ENCODE measurements around the gene LRRC1. TPM values are rescaled to one million over a fixed set of nuclear protein-coding genes. Genes with fewer than 3 reads are reported as not detected.

Gene LRRC1
- total and polyA plus RNA-seq, 2 donors (not counting 1 experiment from before 2014, with no cell fraction given): 3.4 to 8.9 TPM

DNA sequence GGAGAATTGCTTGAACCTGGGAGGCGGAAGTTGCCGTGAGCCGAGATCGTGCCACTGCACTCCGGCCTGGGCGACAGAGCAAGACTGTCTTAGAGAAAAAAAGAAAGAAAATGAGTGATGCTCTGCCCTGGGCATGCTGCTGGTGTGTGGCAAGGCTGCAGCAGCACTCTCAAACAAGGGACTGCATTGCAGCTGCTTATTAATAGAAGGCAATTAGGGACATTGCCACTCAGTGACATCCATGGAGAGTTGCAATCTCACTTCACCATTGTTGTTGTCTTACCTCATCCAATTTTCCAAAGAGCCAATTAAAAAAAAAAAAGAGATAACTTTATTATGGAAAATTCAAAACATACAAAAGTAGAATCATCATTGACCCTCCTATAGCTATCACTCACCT, 131.1 kb downstream of the LRRC1 start:
- CTCF ChIA-PET: no interaction called here
- H4K20me1 ChIP-seq (ENCODE audit: control insufficient read depth, insufficient read depth, low read length, poor library complexity, severe bottlenecking): no peaks in the 10 kb centered on the region

DNA sequence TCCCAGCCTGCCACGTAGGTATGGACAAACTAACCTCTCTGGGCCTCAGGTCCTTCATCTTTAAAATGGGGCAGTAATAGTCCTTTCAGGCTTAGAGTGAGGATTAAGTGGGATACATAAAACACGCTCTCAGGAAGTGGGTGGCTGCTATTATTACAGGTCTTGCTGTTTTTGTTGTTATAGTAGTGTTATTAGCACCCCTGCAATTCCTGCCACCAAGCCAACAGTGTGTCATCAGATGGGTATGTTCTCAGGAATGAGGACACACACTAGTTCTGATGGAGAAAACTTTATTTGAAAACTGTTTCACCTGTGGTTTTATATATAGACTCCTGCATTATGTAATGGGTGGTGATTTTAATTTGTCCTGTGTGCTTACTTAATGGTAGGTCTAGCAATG, 131.7 kb downstream of the LRRC1 start:
- no peak overlapping the region for H2AFZ ChIP-seq (ENCODE audit: insufficient read depth, low read depth, low read length, poor library complexity, severe bottlenecking)
- H3K79me2 ChIP-seq (ENCODE audit: control insufficient read depth, insufficient read depth, low read length): no peaks in the 10 kb centered on the region
- TF ChIP-seq, protein P1, sequence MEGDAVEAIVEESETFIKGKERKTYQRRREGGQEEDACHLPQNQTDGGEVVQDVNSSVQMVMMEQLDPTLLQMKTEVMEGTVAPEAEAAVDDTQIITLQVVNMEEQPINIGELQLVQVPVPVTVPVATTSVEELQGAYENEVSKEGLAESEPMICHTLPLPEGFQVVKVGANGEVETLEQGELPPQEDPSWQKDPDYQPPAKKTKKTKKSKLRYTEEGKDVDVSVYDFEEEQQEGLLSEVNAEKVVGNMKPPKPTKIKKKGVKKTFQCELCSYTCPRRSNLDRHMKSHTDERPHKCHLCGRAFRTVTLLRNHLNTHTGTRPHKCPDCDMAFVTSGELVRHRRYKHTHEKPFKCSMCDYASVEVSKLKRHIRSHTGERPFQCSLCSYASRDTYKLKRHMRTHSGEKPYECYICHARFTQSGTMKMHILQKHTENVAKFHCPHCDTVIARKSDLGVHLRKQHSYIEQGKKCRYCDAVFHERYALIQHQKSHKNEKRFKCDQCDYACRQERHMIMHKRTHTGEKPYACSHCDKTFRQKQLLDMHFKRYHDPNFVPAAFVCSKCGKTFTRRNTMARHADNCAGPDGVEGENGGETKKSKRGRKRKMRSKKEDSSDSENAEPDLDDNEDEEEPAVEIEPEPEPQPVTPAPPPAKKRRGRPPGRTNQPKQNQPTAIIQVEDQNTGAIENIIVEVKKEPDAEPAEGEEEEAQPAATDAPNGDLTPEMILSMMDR (IDR thresholded peaks at IDR 0.05): no peak
- TF ChIP-seq EZH2 (IDR thresholded peaks at IDR 0.05; ENCODE audit: borderline replicate concordance, insufficient read depth, low read depth, low read length, poor library complexity, severe bottlenecking): no peak
- intact Hi-C loops (cut with micrococcal nuclease): no loop called here
- POLR2A ChIA-PET: no interaction called here
- Mint-ChIP-seq H3K27me3 (no peaks in the 10 kb centered on the region), H3K4me1 (no peaks in the 10 kb centered on the region), H3K9me3 (ENCODE audit: insufficient read depth) (no peaks in the 10 kb centered on the region), H3K27ac (no peak overlapping the region), H3K4me3 (no peak overlapping the region)
- no CpG with 5 or more reads among the region's 2 CpGs for WGBS (ENCODE audit: insufficient coverage)
- no peak overlapping the region for H3K27ac ChIP-seq (ENCODE audit: low read length in 2 of 2)
- DNase-seq (no peak), ATAC-seq (ENCODE audit: low read depth) (no peak)
- CTCF ChIA-PET: no interaction called here
- H3K36me3 ChIP-seq (replicated peaks in 1 of 2; ENCODE audit: control extremely low read depth in 1 of 2, control insufficient read depth in 1 of 2, extremely low read depth in 1 of 2, insufficient read depth in 2 of 2, low read length in 1 of 2): peaks cover 0 to 2% of the 10 kb centered on the region in 2 experiments
- H3K9ac ChIP-seq (ENCODE audit: low read length): no peak overlapping the region
- H3K4me1 ChIP-seq (ENCODE audit: control insufficient read depth in 2 of 2, insufficient read depth in 2 of 2, low read length in 2 of 2): no peaks in the 10 kb centered on the region
- no peak overlapping the region for H3K4me2 ChIP-seq (replicated peaks; ENCODE audit: low read depth, low read length, poor library complexity, severe bottlenecking)
- H4K20me1 ChIP-seq (ENCODE audit: control insufficient read depth, insufficient read depth, low read length, poor library complexity, severe bottlenecking): no peaks in the 10 kb centered on the region
- H3K4me3 ChIP-seq (ENCODE audit: control extremely low read depth in 1 of 5, extremely low read depth in 1 of 5, insufficient read depth in 1 of 5, low read depth in 2 of 5, low read length in 4 of 5): no peak overlapping the region
- H3K27me3 ChIP-seq (replicated peaks in 1 of 4; ENCODE audit: control extremely low read depth in 1 of 4, control insufficient read depth in 3 of 4, insufficient read depth in 4 of 4, low read length in 3 of 4): no peaks in the 10 kb centered on the region
- H3K9me3 ChIP-seq (ENCODE audit: control extremely low read depth in 1 of 3, control insufficient read depth in 2 of 3, insufficient read depth in 1 of 3, low read length in 2 of 3): no peaks in the 10 kb centered on the region

More for the DNA sequence above, 131.1 kb downstream of the LRRC1 start:
- no peaks in the 10 kb centered on the region for H3K4me1 Mint-ChIP-seq
- WGBS (ENCODE audit: insufficient coverage): 93% methylated on average over 6 of the region's 6 CpGs
- no peaks in the 10 kb centered on the region for H3K27me3 Mint-ChIP-seq
- intact Hi-C loops (cut with micrococcal nuclease): no loop called here
- POLR2A ChIA-PET: no interaction called here
- no peak overlapping the region for H3K27ac Mint-ChIP-seq
- no peak overlapping the region for H3K4me2 ChIP-seq (replicated peaks; ENCODE audit: low read depth, low read length, poor library complexity, severe bottlenecking)
- no peaks in the 10 kb centered on the region for H3K9me3 ChIP-seq (ENCODE audit: control extremely low read depth in 1 of 3, control insufficient read depth in 2 of 3, insufficient read depth in 1 of 3, low read length in 2 of 3)
- H3K27me3 ChIP-seq (replicated peaks in 1 of 4; ENCODE audit: control extremely low read depth in 1 of 4, control insufficient read depth in 3 of 4, insufficient read depth in 4 of 4, low read length in 3 of 4): no peaks in the 10 kb centered on the region
- no peaks in the 10 kb centered on the region for H3K79me2 ChIP-seq (ENCODE audit: control insufficient read depth, insufficient read depth, low read length)
- no peaks in the 10 kb centered on the region for H3K4me1 ChIP-seq (ENCODE audit: control insufficient read depth in 2 of 2, insufficient read depth in 2 of 2, low read length in 2 of 2)
- H2AFZ ChIP-seq (ENCODE audit: insufficient read depth, low read depth, low read length, poor library complexity, severe bottlenecking): no peak overlapping the region
- no peak overlapping the region for H3K4me3 ChIP-seq (ENCODE audit: control extremely low read depth in 1 of 5, extremely low read depth in 1 of 5, insufficient read depth in 1 of 5, low read depth in 2 of 5, low read length in 4 of 5)
- no peak overlapping the region for H3K27ac ChIP-seq (ENCODE audit: low read length in 2 of 2)
- TF ChIP-seq, protein P1 (IDR thresholded peaks at IDR 0.05): no peak
- no peak for TF ChIP-seq EZH2 (IDR thresholded peaks at IDR 0.05; ENCODE audit: borderline replicate concordance, insufficient read depth, low read depth, low read length, poor library complexity, severe bottlenecking)
- no peaks in the 10 kb centered on the region for H3K9me3 Mint-ChIP-seq (ENCODE audit: insufficient read depth)
- DNase-seq (no peak), ATAC-seq (ENCODE audit: low read depth) (no peak)
- H3K36me3 ChIP-seq (replicated peaks in 1 of 2; ENCODE audit: control extremely low read depth in 1 of 2, control insufficient read depth in 1 of 2, extremely low read depth in 1 of 2, insufficient read depth in 2 of 2, low read length in 1 of 2): peaks cover under 1 to 2% of the 10 kb centered on the region in 2 experiments
- no peak overlapping the region for H3K9ac ChIP-seq (ENCODE audit: low read length)
- H3K4me3 Mint-ChIP-seq: no peak overlapping the region
